ENCODE measurements around the gene KLHL17.

DNA sequence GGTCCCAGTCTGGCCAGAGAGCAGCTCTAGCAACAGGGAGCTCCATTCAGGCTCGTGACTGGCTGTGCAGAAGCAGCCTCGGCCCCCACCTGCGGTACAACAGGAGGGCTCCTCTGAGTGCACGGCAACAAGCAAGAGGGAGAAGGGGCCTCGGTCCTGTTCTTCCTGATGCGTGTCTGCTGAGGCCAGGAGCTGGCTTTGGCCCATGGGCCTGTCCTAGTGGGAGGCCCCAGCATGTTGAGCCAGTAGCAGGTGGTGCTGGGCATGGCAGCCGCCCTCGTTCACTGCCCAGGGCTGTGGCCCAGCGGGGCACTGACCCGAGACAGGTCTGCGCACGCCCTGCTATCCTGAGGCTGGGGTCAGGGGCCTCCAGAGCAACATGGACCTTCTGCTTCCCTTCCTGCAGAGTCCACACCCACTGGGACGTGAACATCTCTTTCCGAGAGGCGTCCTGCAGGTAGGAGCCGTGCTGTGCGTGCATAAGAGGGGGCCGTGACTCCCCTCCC lies 29.7 kb upstream of the KLHL17 start:
- TF ChIP-seq, protein P1, sequence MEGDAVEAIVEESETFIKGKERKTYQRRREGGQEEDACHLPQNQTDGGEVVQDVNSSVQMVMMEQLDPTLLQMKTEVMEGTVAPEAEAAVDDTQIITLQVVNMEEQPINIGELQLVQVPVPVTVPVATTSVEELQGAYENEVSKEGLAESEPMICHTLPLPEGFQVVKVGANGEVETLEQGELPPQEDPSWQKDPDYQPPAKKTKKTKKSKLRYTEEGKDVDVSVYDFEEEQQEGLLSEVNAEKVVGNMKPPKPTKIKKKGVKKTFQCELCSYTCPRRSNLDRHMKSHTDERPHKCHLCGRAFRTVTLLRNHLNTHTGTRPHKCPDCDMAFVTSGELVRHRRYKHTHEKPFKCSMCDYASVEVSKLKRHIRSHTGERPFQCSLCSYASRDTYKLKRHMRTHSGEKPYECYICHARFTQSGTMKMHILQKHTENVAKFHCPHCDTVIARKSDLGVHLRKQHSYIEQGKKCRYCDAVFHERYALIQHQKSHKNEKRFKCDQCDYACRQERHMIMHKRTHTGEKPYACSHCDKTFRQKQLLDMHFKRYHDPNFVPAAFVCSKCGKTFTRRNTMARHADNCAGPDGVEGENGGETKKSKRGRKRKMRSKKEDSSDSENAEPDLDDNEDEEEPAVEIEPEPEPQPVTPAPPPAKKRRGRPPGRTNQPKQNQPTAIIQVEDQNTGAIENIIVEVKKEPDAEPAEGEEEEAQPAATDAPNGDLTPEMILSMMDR (IDR thresholded peaks at IDR 0.05; ENCODE audit: low read depth, low read length, poor library complexity, severe bottlenecking) = no peak
- TF ChIP-seq EZH2phosphoT487 (IDR thresholded peaks at IDR 0.05; ENCODE audit: borderline replicate concordance, low read length) = no peak
